Measurements from ENCODE around the gene GPR62. TPM values are rescaled to one million over a fixed set of nuclear protein-coding genes. Genes with fewer than 3 reads are reported as not detected.
A peak's percentile ranks its signal among the peaks of the same experiment; 100 is the strongest.
"Not testable (repeated sequence)": the region's sequence is repeated elsewhere in the genome, so short reads cannot be mapped to it uniquely, and the experiment has no call there.

Gene GPR62
- total RNA-seq, 1 experiment from 2014 or later: not detected

DNA sequence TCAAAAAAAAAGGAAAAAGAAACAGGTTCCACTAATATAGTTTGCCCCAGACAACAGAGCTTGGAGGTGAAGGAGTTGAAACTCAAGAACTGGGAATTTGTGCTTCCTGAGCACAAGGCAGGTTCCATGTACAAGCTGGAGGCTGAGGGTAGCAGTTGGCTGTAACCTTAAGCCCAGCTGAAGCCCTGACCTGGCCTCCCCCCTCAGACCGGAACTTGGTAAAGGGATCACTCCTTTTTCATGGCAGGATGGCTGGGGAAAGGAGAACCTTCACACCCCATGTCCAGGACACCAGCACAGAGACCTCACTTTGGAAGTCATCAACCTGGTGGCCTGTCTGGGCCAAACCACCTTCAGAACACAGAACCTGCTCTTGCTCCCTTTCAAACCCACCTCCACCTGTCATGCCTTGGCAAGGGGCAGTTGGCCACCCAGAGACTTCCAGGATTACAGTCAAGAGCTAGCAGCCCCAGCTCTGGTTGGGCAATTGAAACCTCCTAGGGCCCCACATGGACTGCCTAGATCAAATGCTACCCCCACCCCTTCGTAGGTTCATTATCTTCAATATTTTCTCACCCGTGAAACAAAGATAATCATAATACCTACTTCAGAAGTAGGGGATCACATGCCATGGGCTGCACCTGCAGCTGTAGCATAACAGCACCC is 37.0 kb downstream of the GPR62 start:
- Histone ChIP-seq H3K4me1 (ENCODE audit: control insufficient read depth, insufficient read depth, low read length) (peaks cover 13% of the 10 kb centered on the region), H3K27ac (ENCODE audit: low read length) (no peak overlapping the region), H3K9me3 (ENCODE audit: control insufficient read depth, insufficient read depth, low read depth, low read length) (no peaks in the 10 kb centered on the region), H3K4me3 (ENCODE audit: low read depth in 2 of 2, low read length in 2 of 2) (no peak overlapping the region), H3K36me3 (ENCODE audit: control insufficient read depth, insufficient read depth, low read length) (peaks cover 13% of the 10 kb centered on the region), H3K27me3 (ENCODE audit: control insufficient read depth, insufficient read depth, low read length) (no peaks in the 10 kb centered on the region)
- intact Hi-C loops (cut with micrococcal nuclease; ENCODE audit: unreplicated experiment) (no loop called here), in situ Hi-C loops (cut with HindIII; ENCODE audit: low pct_unique_long_range_greater_than_20kb, low sequenced_read_pairs) (no loop called here)
- no TSS peak for BruUV-seq (replicated peaks)
- DNase-seq (ENCODE audit: low read depth, low spot score) (no peak), ATAC-seq (no peak)
- ChIA-PET CTCF (no interaction called here), POLR2A (interaction anchor here (1.5 kb wide), 1 partner anchor 9 kb away, joined by 3 read pairs; the partner anchor contains the start of gene ACY1)
- no peak for TF ChIP-seq SIN3A (IDR thresholded peaks at IDR 0.05; ENCODE audit: borderline replicate concordance, insufficient read depth, low read depth, low read length)
- TF ChIP-seq TCF7L2 (IDR thresholded peaks at IDR 0.05; ENCODE audit: low read depth, low read length): no peak
- TF ChIP-seq, protein P1, sequence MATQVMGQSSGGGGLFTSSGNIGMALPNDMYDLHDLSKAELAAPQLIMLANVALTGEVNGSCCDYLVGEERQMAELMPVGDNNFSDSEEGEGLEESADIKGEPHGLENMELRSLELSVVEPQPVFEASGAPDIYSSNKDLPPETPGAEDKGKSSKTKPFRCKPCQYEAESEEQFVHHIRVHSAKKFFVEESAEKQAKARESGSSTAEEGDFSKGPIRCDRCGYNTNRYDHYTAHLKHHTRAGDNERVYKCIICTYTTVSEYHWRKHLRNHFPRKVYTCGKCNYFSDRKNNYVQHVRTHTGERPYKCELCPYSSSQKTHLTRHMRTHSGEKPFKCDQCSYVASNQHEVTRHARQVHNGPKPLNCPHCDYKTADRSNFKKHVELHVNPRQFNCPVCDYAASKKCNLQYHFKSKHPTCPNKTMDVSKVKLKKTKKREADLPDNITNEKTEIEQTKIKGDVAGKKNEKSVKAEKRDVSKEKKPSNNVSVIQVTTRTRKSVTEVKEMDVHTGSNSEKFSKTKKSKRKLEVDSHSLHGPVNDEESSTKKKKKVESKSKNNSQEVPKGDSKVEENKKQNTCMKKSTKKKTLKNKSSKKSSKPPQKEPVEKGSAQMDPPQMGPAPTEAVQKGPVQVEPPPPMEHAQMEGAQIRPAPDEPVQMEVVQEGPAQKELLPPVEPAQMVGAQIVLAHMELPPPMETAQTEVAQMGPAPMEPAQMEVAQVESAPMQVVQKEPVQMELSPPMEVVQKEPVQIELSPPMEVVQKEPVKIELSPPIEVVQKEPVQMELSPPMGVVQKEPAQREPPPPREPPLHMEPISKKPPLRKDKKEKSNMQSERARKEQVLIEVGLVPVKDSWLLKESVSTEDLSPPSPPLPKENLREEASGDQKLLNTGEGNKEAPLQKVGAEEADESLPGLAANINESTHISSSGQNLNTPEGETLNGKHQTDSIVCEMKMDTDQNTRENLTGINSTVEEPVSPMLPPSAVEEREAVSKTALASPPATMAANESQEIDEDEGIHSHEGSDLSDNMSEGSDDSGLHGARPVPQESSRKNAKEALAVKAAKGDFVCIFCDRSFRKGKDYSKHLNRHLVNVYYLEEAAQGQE (IDR thresholded peaks at IDR 0.05; ENCODE audit: insufficient read depth in 1 of 2, low read depth in 2 of 2, low read length in 1 of 2): no peak
- TF ChIP-seq POLR2AphosphoS5 (IDR thresholded peaks at IDR 0.05; ENCODE audit: low read depth, low read length): peak; percentile 58
- no peak for TF ChIP-seq CTCF (IDR thresholded peaks at IDR 0.05)

- intact Hi-C loops (cut with micrococcal nuclease; ENCODE audit: unreplicated experiment); H3K27ac ChIP-seq (ENCODE audit: low read length); H3K27me3 ChIP-seq (ENCODE audit: control insufficient read depth, insufficient read depth, low read length); CTCF ChIA-PET; DNase-seq (ENCODE audit: low read depth, low spot score); ATAC-seq; H3K4me3 ChIP-seq (ENCODE audit: low read depth in 2 of 2, low read length in 2 of 2); POLR2A ChIA-PET; H3K9me3 ChIP-seq (ENCODE audit: control insufficient read depth, insufficient read depth, low read depth, low read length); in situ Hi-C loops (cut with HindIII; ENCODE audit: low pct_unique_long_range_greater_than_20kb, low sequenced_read_pairs): not testable (repeated sequence)
- H3K36me3 ChIP-seq (ENCODE audit: control insufficient read depth, insufficient read depth, low read length): peaks cover 13% of the 10 kb centered on the region
- peaks cover 18% of the 10 kb centered on the region for H3K4me1 ChIP-seq (ENCODE audit: control insufficient read depth, insufficient read depth, low read length)
- BruUV-seq (replicated peaks): TSS peak; percentile 95
These were observed 38.5 kb downstream of the GPR62 start for GRCh38 chr3:51993657-51994056.

DNA sequence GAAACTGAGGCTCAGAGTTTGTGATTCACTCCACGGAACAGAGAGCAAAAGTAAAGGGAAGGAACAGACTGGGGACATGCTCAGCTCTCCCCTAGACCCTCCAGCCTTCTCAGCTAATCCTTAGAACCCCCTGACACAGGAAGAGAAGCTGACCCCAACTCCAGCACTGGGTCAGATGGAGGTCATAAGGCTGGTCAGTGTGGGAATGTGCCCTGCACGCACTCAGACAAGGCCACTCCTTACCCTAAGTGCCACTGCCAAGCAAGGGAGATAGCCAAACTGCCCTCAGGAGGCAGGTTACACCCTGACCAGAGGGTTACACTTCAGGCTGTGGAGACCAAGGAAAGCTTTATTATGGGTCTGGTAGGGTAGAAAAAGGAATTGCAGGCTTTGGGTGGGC is 39.3 kb downstream of the GPR62 start:
- no peak for TF ChIP-seq SIN3A (IDR thresholded peaks at IDR 0.05; ENCODE audit: borderline replicate concordance, insufficient read depth, low read depth, low read length)
- no peak for TF ChIP-seq TCF7L2 (IDR thresholded peaks at IDR 0.05; ENCODE audit: low read depth, low read length)
- no peak for TF ChIP-seq POLR2AphosphoS5 (IDR thresholded peaks at IDR 0.05; ENCODE audit: low read depth, low read length)
- TF ChIP-seq CTCF (IDR thresholded peaks at IDR 0.05): no peak
- TF ChIP-seq, protein P1 (IDR thresholded peaks at IDR 0.05; ENCODE audit: insufficient read depth in 1 of 2, low read depth in 2 of 2, low read length in 1 of 2): no peak
- Histone ChIP-seq H3K4me3 (ENCODE audit: low read depth in 2 of 2, low read length in 2 of 2) (peak overlapping the region; percentile 91 to 96), H3K4me1 (ENCODE audit: control insufficient read depth, insufficient read depth, low read length) (peaks cover 18% of the 10 kb centered on the region), H3K9me3 (ENCODE audit: control insufficient read depth, insufficient read depth, low read depth, low read length) (no peaks in the 10 kb centered on the region), H3K27me3 (ENCODE audit: control insufficient read depth, insufficient read depth, low read length) (no peaks in the 10 kb centered on the region), H3K27ac (ENCODE audit: low read length) (peak overlapping the region; percentile 81), H3K36me3 (ENCODE audit: control insufficient read depth, insufficient read depth, low read length) (peaks cover 13% of the 10 kb centered on the region)
- in situ Hi-C loops (cut with HindIII; ENCODE audit: low pct_unique_long_range_greater_than_20kb, low sequenced_read_pairs): no loop called here
- DNase-seq (ENCODE audit: low read depth, low spot score) (no peak), ATAC-seq (no peak)
- intact Hi-C loops (cut with micrococcal nuclease; ENCODE audit: unreplicated experiment): no loop called here
- BruUV-seq (replicated peaks): no TSS peak
- POLR2A ChIA-PET: interaction anchor here (0.6 to 0.8 kb wide), 3 partner anchors 52 to 142 kb away, joined by 3 to 4 read pairs (median 3); no protein-coding TSS in a partner anchor
- CTCF ChIA-PET: no interaction called here

All from Panc1 (cell line).